CD14-positive monocyte (primary cell): ENCODE results near the gene LPGAT1. TPM values are rescaled to one million over a fixed set of nuclear protein-coding genes. Genes with fewer than 3 reads are reported as not detected.
A peak's percentile ranks its signal among the peaks of the same experiment; 100 is the strongest.

ENCODE experiments used
- DNase-seq, 3 donors: peaks; one replicate each; pipeline ENCODE4 v3.0.0-alpha.2; 2011 to 2022
- H2AFZ ChIP-seq: 2 replicates; pipeline ENCODE4 v1.6.0; 2012; ENCODE audit warnings: mild to moderate bottlenecking, low read depth, low read length, inconsistent platforms; ENCODE audit not compliant: insufficient read depth, poor library complexity, severe bottlenecking
- H3K27ac ChIP-seq, 2 donors: 1 replicate in 1 of 2; 2 replicates in 1 of 2; pipeline ENCODE4 v1.5.1; 2012 to 2013; ENCODE audit warnings: low read length in 2 of 2, control low read depth in 1 of 2, inconsistent platforms in 1 of 2, low read depth in 1 of 2, mild to moderate bottlenecking in 1 of 2
- H3K27me3 ChIP-seq, 2 donors: one replicate each; pipeline versions ENCODE4 v1.6.0 to v1.6.1; 2011 to 2013; ENCODE audit warnings: low read length in 2 of 2; ENCODE audit not compliant: control insufficient read depth in 2 of 2, insufficient read depth in 2 of 2
- H3K36me3 ChIP-seq, 2 donors: replicated peaks in 1 of 2; 1 replicate in 1 of 2; 2 replicates in 1 of 2; pipeline versions ENCODE4 v1.5.1 to v1.6.1; 2012 to 2013; ENCODE audit warnings: low read length in 2 of 2, control low read depth in 1 of 2, inconsistent platforms in 1 of 2, mild to moderate bottlenecking in 1 of 2; ENCODE audit not compliant: insufficient read depth in 2 of 2, control insufficient read depth in 1 of 2
- H3K4me1 ChIP-seq, 2 donors: 1 replicate in 1 of 2; 2 replicates in 1 of 2; pipeline versions ENCODE4 v1.5.1 to v1.6.1; 2012 to 2013; ENCODE audit warnings: low read length in 2 of 2, control low read depth in 1 of 2, inconsistent platforms in 1 of 2, mild to moderate bottlenecking in 1 of 2, moderate library complexity in 1 of 2; ENCODE audit not compliant: insufficient read depth in 2 of 2, control insufficient read depth in 1 of 2
- H3K4me2 ChIP-seq: replicated peaks from 2 replicates; pipeline ENCODE3; 2012; ENCODE audit warnings: low read length, moderate library complexity, mild to moderate bottlenecking; ENCODE audit not compliant: poor library complexity, severe bottlenecking; ENCODE audit errors: extremely low read depth
- H3K4me3 ChIP-seq, 3 experiments: fragments of 200-600 bp in 1 of 3; sonication (generic) in 1 of 3; replicated peaks in 1 of 3; 1 replicate in 2 of 3; 2 replicates in 1 of 3; pipeline ENCODE4 v1.5.1; 2011 to 2013; ENCODE audit warnings: low read length in 3 of 3, mild to moderate bottlenecking in 3 of 3, control low read depth in 2 of 3, low read depth in 2 of 3, inconsistent platforms in 1 of 3, moderate library complexity in 1 of 3
- H3K79me2 ChIP-seq: 2 replicates; pipeline ENCODE4 v1.6.0; 2012; ENCODE audit warnings: mild to moderate bottlenecking, control low read depth, inconsistent platforms, low read length, moderate library complexity; ENCODE audit not compliant: insufficient read depth
- H3K9ac ChIP-seq: 2 replicates; pipeline ENCODE4 v1.6.0; 2017; ENCODE audit warnings: low read length, mild to moderate bottlenecking; ENCODE audit not compliant: insufficient read depth, poor library complexity, severe bottlenecking
- H3K9me3 ChIP-seq, 2 donors: replicated peaks in 1 of 2; 1 replicate in 1 of 2; 2 replicates in 1 of 2; pipeline versions ENCODE4 v1.5.1 to v1.6.1; 2012 to 2013; ENCODE audit warnings: low read length in 2 of 2, control low read depth in 1 of 2; ENCODE audit not compliant: control insufficient read depth in 1 of 2, insufficient read depth in 1 of 2
- H4K20me1 ChIP-seq: 2 replicates; pipeline ENCODE4 v1.6.0; 2012; ENCODE audit warnings: mild to moderate bottlenecking, low read length, control low read depth, moderate library complexity; ENCODE audit not compliant: insufficient read depth
- H3K27ac Mint-ChIP-seq, 7 donors: one replicate each; pipeline ENCODE4 v1.8.0; 2020; ENCODE audit warnings: mild to moderate bottlenecking in 7 of 7, mixed read lengths in 7 of 7, moderate library complexity in 6 of 7, inconsistent platforms in 2 of 7
- H3K27me3 Mint-ChIP-seq, 3 donors: one replicate each; pipeline ENCODE4 v1.8.0; 2021 to 2022; ENCODE audit warnings: low read depth in 3 of 3, mild to moderate bottlenecking in 3 of 3, mixed read lengths in 3 of 3, moderate library complexity in 3 of 3, inconsistent platforms in 1 of 3
- H3K36me3 Mint-ChIP-seq, 2 donors: one replicate each; pipeline ENCODE4 v1.8.0; 2020; ENCODE audit warnings: mixed read lengths in 2 of 2, inconsistent platforms in 1 of 2, mild to moderate bottlenecking in 1 of 2
- H3K4me1 Mint-ChIP-seq: one replicate; pipeline ENCODE4 v1.8.0; 2020; ENCODE audit warnings: mild to moderate bottlenecking, mixed read lengths
- H3K4me3 Mint-ChIP-seq, 2 donors: one replicate each; pipeline ENCODE4 v1.8.0; 2020; ENCODE audit warnings: mild to moderate bottlenecking in 2 of 2, mixed read lengths in 2 of 2, moderate library complexity in 1 of 2
- H3K9me3 Mint-ChIP-seq, 7 donors: one replicate each; pipeline ENCODE4 v1.8.0; 2020 to 2022; ENCODE audit warnings: mixed read lengths in 7 of 7, mild to moderate bottlenecking in 6 of 7, moderate library complexity in 6 of 7, inconsistent platforms in 2 of 7
- WGBS: methylation state at CpG from one replicate; pipeline ENCODE4 v1.1.5; 2013; ENCODE audit warnings: missing lambda C conversion rate; ENCODE audit not compliant: insufficient coverage; 5-methylcytosine and 5-hydroxymethylcytosine counted together
- intact Hi-C, 2 donors: fragments of 100-400 bp; cut with micrococcal nuclease; formaldehyde crosslinking; loops; one replicate each; pipeline versions ENCODE4 v1.15.0 to v1.15.1; 2023
- polyA plus RNA-seq, 3 donors: library from polyadenylated mRNA; depleted of rRNA in 1 of 3; unstranded in 2 of 3; stranded (reverse) in 1 of 3; fragments of 300-500 nt in 2 of 3; fragments of >200 nt in 1 of 3; fragmentation: Illumina TruSeq in 2 of 3; gene quantifications; 1 replicate in 2 of 3; 2 replicates in 1 of 3; pipeline ENCODE4 v1.2.3, GENCODE V29; 2012 to 2021
- TF ChIP-seq, protein P1 (sequence below): fragments of 200-600 bp; IDR thresholded peaks from one replicate; pipeline ENCODE4 v1.8.0; 2022; ENCODE audit warnings: antibody characterized with exemption, mild to moderate bottlenecking

The LPGAT1 gene
- polyA plus RNA-seq, 3 donors = 19.5 to 52.1 (median 40.2) TPM

DNA sequence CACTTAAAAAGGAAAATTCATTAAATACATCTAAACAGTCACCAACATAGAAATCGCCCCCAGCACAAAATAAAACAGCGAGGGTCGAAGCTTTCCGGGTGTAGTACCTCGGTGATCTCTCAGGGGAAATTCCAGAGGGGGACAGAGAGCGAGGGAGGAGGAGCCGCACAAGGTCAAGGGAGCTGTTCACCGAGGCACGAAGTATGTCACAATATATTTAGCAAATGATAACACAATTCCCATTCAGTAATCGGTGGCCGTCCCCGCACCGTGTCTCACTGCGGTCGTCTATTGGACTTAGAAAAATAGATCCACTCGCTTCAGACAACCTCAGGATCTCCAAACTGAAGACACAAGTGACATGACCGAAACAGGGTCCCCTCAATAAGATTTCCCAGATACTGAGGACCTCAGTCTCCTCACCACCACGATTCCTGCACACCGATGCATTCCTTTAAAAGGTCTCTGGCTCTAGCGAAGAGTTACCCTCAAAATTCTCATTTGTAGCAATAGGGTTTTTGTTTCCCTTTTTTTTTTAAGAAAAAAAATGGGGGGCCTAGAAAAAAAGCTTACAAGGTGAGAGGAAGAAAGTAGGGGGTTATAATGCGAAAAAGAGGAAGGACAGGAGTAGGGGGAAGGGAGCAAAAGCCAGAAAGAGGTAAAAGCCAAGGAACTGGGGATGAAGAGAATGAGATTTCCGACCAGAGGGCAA, 1.1 kb downstream of the LPGAT1 start:
- peak overlapping the region; percentile 94 for H3K4me2 ChIP-seq
- WGBS = 12% methylated on average over 9 of the region's 22 CpGs
- peaks cover 18% of the 10 kb centered on the region in 2 donors for H3K36me3 Mint-ChIP-seq

DNA sequence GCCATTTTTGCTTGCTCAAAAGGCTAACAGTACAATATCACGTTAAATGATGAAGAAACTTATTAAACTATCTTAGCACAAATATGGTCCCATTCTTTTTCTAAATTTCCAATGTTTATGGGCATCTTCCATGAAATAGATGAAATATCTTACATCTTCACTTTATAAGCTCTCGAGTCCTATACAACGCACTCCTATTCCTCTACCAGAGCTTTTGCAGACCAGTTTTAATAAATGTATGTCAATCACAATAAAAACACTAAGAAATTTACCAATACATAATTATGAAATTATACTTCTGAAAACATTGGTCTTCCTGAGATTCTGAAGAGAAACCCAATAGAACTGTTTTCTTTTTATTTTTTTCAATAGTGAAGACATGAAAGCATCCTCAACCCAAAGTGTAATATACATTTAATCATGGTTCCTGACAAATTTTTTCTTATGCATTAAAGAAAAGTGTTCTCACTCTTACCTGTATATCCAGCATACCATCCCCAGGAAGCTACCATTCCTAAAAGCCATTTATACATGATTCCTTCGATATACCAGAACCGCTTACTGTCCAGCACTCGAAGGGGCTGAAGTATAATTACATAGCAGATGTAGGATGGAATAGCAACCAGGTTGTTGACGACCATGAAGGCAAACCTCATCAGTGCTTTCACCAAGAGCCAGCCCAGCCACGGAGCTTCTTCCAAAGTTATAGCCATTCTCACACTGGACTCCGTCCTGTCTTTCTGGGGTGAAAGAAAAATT, 1.8 kb downstream of the LPGAT1 start:
- peak overlapping the region; percentile 88 for H2AFZ ChIP-seq
- H3K27ac ChIP-seq = peak overlapping the region in 1 of 2 donors; percentile 78
- intact Hi-C loops = no loop called here
- Mint-ChIP-seq H3K4me1 (peaks cover 59% of the 10 kb centered on the region), H3K9me3 (no peaks in the 10 kb centered on the region), H3K27me3 (no peaks in the 10 kb centered on the region), H3K4me3 (peak overlapping the region; percentile 89 to 97), H3K36me3 (peaks cover 22 to 23% of the 10 kb centered on the region in 2 donors), H3K27ac (peak overlapping the region in 5 of 7 donors; percentile 89 to 95 (median 91))
- H3K9me3 ChIP-seq = no peaks in the 10 kb centered on the region
- H3K4me2 ChIP-seq = peak overlapping the region; percentile 94
- H3K4me1 ChIP-seq = peaks cover 49 to 67% of the 10 kb centered on the region in 2 donors
- H3K9ac ChIP-seq = peak overlapping the region; percentile 88
- peaks cover 71% of the 10 kb centered on the region for H3K79me2 ChIP-seq
- 100% methylated on average over 1 of the region's 9 CpGs for WGBS
- peaks cover 5 to 16% of the 10 kb centered on the region in 2 donors for H3K36me3 ChIP-seq
- H3K4me3 ChIP-seq = peak overlapping the region; percentile 53 to 99 (median 81)
- H4K20me1 ChIP-seq = peaks cover 36% of the 10 kb centered on the region
- TF ChIP-seq, protein P1, sequence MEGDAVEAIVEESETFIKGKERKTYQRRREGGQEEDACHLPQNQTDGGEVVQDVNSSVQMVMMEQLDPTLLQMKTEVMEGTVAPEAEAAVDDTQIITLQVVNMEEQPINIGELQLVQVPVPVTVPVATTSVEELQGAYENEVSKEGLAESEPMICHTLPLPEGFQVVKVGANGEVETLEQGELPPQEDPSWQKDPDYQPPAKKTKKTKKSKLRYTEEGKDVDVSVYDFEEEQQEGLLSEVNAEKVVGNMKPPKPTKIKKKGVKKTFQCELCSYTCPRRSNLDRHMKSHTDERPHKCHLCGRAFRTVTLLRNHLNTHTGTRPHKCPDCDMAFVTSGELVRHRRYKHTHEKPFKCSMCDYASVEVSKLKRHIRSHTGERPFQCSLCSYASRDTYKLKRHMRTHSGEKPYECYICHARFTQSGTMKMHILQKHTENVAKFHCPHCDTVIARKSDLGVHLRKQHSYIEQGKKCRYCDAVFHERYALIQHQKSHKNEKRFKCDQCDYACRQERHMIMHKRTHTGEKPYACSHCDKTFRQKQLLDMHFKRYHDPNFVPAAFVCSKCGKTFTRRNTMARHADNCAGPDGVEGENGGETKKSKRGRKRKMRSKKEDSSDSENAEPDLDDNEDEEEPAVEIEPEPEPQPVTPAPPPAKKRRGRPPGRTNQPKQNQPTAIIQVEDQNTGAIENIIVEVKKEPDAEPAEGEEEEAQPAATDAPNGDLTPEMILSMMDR = no peak
- DNase-seq = no peak
- no peaks in the 10 kb centered on the region for H3K27me3 ChIP-seq

More for the DNA sequence above, 1.1 kb downstream of the LPGAT1 start:
- intact Hi-C loops = loop anchor here in 1 of 2 donors (2.0 to 10.0 kb wide), 2 partner anchors 105 to 131 kb away; no protein-coding TSS in a partner anchor
- H3K9me3 Mint-ChIP-seq = no peaks in the 10 kb centered on the region
- peaks cover 0 to 1% (median 0%) of the 10 kb centered on the region in 3 donors for H3K27me3 Mint-ChIP-seq
- H3K4me3 Mint-ChIP-seq = peak overlapping the region; percentile 89 to 97
- H3K4me1 Mint-ChIP-seq = peaks cover 54% of the 10 kb centered on the region
- H3K9me3 ChIP-seq = no peaks in the 10 kb centered on the region
- peaks cover 42 to 59% of the 10 kb centered on the region in 2 donors for H3K4me1 ChIP-seq
- TF ChIP-seq, protein P1 = no peak
- H3K36me3 ChIP-seq = peaks cover 5 to 9% of the 10 kb centered on the region in 2 donors
- peak overlapping the region; percentile 5 to 78 for H3K27ac ChIP-seq
- H4K20me1 ChIP-seq = peaks cover 33% of the 10 kb centered on the region
- no peaks in the 10 kb centered on the region for H3K27me3 ChIP-seq
- H3K79me2 ChIP-seq = peaks cover 64% of the 10 kb centered on the region
- DNase-seq = peak in 2 of 3 donors; percentile 32 to 62
- peak overlapping the region; percentile 53 to 99 (median 81) for H3K4me3 ChIP-seq
- H3K27ac Mint-ChIP-seq = peak overlapping the region; percentile 89 to 95 (median 92)
- H3K9ac ChIP-seq = peak overlapping the region; percentile 88
- H2AFZ ChIP-seq = peak overlapping the region; percentile 88
